Measurements from ENCODE around the gene GRWD1.

Gene GRWD1

DNA sequence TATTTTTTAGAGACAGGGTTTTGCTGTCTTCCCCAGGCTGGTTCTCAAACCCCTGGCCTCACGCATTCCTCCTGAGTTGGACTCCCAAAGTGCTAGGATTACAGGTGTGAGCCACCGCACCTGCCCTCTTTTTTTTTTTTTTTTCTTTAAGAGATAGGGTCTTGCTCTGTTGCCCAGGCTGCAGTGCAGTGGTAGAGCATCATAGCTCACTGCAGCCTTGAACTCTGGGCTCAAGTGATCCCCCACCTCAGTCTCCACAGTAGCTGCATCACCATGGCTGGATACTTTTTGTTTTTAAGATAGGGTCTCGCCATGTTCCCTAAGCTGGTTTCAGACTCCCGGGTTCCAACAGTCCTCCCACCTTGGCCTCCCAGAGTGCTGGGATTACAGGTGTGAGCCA lies 11.1 kb downstream of the GRWD1 start:
- DNase-seq, result no peak

GRCh38 chr19:48458016-48458415 lies 12.2 kb downstream of the GRWD1 start:
- no peak for DNase-seq

DNA sequence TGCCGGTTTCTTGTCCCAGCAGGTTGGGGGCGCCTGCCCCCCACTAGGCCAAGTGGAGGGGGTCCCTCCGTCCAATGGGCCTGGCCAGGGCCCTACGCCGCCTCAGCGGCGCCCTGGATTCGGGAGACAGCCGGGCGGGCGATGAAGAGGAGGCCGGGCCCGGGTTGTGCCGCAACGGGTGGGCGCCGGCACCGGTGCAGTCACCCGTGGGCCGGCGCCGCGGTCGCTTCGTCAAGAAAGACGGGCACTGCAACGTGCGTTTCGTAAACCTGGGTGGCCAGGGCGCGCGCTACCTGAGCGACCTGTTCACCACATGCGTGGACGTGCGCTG lies 15.8 kb downstream of the GRWD1 start:
- no peak for DNase-seq

GRCh38 chr19:48461982-48462655 lies 16.3 kb downstream of the GRWD1 start:
- no peak for DNase-seq

- no peak for DNase-seq
Measured at GRCh38 chr19:48465215-48465614, 19.4 kb downstream of the GRWD1 start.

- DNase-seq, result no peak
Measured at GRCh38 chr19:48466561-48467325, 21.0 kb downstream of the GRWD1 start.

GRCh38 chr19:48468772-48469288 lies 23.0 kb downstream of the GRWD1 start:
- peak; percentile 100 for DNase-seq

GRCh38 chr19:48469289-48469881 lies 23.6 kb downstream of the GRWD1 start, which contains the start of gene CYTH2:
Gene CYTH2, plus strand, starts transcription at chr19:48469369. Its CDS starts 139 bp downstream, at chr19:48469508.
- peak; percentile 84 for DNase-seq

GRCh38 chr19:48469934-48470680 lies 24.3 kb downstream of the GRWD1 start:
- DNase-seq, result no peak

DNA sequence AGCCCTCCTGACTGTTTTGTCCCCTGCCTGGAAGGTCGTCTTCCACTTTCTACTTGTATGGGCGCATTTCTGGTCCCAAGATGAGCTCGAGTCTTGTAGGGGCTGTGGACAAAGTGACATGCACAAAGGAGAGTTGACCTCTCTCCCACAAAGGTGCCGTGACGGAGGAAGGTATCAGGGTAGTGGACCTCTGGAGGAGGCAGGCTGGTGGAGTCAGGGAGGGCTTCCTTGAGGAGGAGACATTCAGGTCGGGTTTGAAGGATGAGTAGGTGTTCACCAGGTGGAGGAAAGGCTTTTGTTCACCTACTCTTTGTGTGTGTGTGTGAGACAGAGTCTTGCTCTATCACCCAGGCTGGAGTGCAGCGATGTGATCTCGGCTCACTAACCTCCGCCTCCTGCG lies 25.1 kb downstream of the GRWD1 start:
- no peak for DNase-seq

- DNase-seq, result no peak
Measured at GRCh38 chr19:48471836-48472235, 26.1 kb downstream of the GRWD1 start.

- no peak for DNase-seq
Measured at GRCh38 chr19:48473161-48473966, 27.6 kb downstream of the GRWD1 start.

GRCh38 chr19:48474084-48474592 lies 28.4 kb downstream of the GRWD1 start:
- no peak for DNase-seq

GRCh38 chr19:48475369-48476068 lies 29.7 kb downstream of the GRWD1 start:
- DNase-seq, result no peak

DNA sequence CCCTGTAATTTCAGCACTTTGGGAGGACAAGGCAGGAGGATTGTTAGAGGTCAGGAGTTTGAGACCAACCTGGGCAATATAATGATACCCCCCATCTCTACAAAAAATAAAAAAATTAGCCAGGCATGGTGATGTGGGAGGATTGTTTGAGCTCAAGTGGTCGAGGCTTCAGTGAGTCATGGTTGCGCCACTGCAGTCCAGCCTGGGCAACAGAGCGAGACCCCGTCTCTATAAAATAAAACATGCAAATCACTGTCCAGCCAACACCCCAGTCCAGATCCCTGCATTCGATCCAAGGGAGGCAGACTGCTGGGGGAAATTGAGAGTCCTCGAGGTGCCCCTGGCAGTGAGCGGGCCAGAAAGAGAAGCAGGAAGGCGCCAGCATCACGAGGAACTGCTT lies 30.4 kb downstream of the GRWD1 start:
- no peak for DNase-seq

- no peak for DNase-seq
Measured at GRCh38 chr19:48477067-48477685, 31.4 kb downstream of the GRWD1 start.

GRCh38 chr19:48477698-48478338 lies 32.0 kb downstream of the GRWD1 start:
- no peak for DNase-seq

DNA sequence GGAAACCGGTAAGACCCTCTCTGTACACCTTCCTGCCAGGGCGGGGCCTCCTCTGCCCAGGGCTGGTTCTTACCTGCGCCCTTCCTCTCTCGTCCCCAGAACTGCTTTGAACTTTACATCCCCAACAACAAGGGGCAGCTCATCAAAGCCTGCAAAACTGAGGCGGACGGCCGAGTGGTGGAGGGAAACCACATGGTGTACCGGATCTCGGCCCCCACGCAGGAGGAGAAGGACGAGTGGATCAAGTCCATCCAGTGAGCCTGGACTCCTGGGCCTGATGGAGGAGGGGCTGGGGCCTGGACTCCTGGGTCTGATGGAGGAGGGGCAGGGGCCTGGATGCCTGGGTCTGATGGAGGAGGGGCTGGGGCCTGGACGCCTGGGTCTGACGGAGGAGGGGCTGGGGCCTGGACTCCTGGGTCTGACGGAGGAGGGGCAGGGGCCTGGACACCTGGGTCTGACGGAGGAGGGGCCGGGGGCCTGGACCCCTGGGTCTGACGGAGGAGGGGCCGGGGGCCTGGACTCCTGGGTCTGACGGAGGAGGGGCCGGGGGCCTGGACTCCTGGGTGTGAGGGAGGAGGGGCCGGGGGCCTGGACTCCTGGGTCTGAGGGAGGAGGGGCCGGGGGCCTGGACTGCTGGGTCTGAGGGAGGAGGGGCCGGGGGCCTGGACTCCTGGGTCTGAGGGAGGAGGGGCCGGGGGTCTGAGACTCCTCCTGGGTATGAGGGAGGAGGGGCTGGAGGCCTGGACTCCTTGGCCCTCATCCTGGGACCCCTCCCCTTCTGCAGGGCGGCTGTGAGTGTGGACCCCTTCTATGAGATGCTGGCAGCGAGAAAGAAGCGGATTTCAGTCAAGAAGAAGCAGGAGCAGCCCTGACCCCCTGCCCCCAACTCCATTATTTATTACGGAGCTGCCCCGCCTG lies 32.8 kb downstream of the GRWD1 start:
- DNase-seq, result no peak

DNA sequence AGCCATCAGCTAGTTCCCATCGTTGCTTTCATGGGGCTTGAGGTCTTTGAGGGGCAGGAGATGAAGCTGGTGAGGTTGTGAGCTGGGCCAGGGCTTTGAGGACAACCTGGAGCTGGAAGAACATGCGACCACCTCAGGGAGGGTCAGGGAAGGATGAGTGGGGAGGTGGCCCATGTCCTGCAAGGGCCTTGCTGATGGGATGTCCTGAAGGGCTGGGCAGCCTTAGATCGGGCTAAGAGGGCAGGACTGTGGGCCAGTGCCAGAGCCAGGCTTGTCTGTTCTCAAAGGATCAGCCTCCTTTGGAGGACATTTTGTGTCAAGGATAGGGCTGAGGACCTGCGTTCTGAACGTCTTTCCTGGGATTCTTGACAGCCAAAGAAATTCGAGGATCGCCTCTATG lies 33.9 kb downstream of the GRWD1 start:
- DNase-seq, result no peak

Data from fibroblast of skin of abdomen (primary cell).